ENCODE results near the gene CAPN9.
"Not testable (repeated sequence)": the region's sequence is repeated elsewhere in the genome, so short reads cannot be mapped to it uniquely, and the experiment has no call there.

CAPN9 gene

GRCh38 chr1:230711245-230711644 is 35.9 kb upstream of the CAPN9 start:
- DNase-seq (ENCODE audit: low spot score) = no peak

DNA sequence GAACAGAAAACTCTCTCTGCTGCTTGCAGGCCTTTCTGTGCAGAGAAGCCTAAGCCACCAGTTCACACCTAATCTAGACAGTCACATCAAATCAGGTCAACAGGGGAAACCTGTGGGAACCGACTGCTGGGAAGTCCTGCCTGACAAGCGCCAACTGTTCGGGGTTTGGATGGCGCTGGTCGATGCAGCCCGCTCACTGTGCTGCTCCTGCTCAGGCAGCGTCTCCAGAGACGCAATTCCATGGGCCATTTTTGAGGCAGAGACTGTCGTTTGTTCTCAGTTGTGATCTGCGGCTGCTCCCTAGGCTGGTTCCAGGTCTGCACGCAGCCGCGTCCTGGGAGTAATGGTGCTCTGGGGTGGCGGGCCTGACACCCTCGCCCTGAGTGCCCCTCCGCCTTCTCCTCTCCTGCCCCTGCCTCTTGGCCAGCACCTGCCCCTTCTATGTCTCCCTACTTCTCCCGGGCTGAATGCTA is 34.7 kb upstream of the CAPN9 start:
- no peak for DNase-seq (ENCODE audit: low spot score)

- no peak for DNase-seq (ENCODE audit: low spot score)
These were observed 34.0 kb upstream of the CAPN9 start for GRCh38 chr1:230713138-230713537.

- no peak for DNase-seq (ENCODE audit: low spot score)
These were observed 33.7 kb upstream of the CAPN9 start for GRCh38 chr1:230713547-230713914.

- DNase-seq (ENCODE audit: low spot score) = no peak
These were observed 33.0 kb upstream of the CAPN9 start, which contains the start of gene AGT for GRCh38 chr1:230713915-230714764. TSS of gene AGT (minus strand) at chr1:230714122. CDS start at chr1:230710823, 3,299 bp downstream.

GRCh38 chr1:230715510-230715909 is 31.7 kb upstream of the CAPN9 start:
- DNase-seq (ENCODE audit: low spot score) = no peak

- not testable (repeated sequence) for DNase-seq (ENCODE audit: low spot score)
These were observed 30.7 kb upstream of the CAPN9 start for GRCh38 chr1:230716453-230716852.

DNA sequence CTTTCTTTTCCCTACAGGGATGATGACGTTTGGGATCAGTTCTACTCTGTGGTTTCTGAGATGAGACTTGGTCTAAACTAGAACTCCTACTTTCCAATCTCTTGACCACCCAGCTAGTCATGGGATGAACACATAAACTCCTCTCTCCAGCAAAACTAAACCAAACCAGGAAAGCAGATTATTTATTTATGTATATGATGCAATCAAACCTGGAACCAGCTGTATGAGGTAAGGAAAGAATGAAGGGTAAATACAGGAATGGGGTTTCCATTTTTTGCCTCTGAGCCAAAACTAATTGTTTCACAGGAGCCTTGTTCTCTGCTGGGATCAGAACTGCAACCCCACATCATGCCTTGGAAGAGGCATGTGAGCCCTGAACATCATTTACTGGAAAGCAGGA is 29.9 kb upstream of the CAPN9 start:
- DNase-seq (ENCODE audit: low spot score) = no peak

DNA sequence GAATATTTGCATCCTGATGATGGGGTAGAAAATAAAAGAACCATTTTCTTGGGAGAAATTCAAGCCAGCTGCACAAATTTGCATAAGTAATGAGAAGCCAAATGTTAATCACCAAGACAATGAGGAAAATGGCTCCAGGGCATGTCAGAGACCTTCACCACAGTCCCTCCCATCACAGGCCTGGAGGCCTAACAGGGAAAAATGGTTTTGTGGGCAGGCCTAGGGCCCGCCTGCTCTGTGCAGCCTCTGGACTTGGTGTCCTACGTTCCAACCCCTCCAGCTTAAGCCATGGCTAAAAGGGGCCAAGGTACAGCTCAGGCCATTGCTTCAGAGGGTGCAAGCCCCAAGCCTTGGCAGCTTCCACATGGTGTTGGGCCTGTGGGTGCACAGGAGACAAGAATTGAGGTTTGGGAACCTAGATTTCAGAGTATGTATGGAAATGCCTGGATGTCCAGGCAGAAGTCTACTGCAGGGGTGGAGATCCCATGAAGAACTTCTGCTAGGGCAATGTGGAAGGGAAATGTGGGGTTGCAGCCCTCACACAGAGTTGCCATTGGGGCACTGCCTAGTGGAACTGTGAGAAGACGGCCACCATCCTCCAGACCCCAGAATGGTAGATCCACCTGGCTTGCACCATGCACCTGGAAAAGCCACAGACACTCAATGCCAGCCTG is 25.2 kb upstream of the CAPN9 start:
- DNase-seq (ENCODE audit: low spot score) = not testable (repeated sequence)

DNA sequence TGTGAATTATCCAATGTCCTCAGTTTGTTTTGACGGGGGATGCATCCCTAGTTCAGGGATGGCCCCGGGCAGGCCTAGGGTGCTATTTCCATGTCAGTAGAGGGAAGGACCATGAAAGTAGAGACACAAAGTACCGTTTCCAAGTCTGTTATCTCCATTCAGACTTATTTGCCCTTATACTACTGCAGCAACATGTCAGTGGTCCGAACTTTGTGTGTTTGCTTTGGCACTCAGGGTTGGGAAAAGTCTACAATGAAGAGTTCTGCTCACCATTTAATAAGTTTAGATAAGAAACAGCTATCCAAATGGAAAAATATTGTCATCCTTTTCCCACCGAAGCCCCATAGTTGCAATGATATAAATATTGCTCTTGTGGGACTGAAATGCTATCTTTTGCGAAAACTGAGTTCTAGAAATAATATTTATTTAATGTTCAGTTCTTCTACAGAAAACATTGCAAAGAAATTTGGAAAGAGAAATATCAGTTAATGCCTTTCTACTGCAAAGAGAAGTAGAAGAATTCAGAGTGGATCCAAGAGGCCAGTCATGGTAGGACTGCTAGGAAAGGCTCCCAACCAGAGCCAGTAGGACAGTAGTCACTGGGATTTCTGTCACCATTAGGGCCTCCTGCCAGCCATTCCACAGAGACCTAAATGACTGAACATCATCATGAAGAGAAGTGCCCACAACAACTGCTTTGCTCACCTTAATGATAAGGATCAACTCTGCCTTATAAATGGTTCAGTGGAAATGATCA is 21.8 kb upstream of the CAPN9 start:
- no peak for DNase-seq (ENCODE audit: low spot score)

DNA sequence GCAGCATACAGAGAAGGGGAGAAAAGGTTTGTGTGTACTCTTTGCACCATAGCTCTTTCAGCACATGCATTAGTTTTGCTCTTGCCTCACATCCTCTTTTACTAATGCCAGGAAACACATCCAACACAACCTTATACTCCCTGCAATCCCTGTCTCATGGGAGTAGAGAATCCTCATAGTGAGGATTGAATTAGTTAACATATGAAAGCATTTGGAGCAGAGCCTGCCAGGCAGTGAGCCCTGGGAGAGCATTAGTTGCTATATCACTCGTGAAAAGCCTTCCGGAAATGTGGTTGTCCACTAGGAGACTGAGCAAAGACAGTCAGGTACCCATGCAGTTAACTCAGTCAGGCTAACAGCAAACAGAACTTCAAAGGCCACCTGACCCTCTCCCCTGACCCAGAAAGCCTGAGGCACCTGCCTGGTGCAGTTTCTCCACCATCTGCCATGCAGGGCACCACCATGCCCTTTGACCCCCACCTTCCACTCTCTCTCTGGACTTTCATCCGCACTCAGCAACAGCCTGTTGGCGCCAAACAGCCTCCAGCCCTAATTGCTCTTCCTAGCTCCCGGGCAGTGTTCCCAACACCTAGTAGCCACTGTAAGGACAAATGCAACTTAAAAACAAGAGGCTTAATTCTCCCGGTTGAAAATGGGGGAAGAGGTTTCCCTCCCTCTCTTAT is 18.3 kb upstream of the CAPN9 start:
- DNase-seq (ENCODE audit: low spot score) = no peak

DNA sequence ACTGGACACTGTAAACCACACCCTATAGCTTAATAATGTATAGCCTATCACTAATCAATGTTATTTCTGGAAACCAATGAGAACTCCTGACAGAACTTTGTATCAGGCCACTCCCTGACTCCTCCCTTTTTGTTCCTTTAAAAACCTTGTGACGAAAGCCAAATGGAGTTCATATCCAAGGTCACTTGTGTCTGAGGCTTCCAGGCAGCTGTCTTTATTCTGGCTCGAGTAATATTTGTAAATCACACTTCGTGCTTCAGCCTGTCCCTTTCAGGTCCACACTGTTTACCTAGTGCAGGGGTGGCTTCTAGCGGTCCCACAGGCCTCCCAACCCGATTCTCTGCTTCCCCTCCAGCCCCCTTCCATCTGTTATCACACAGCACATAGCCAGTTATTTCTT is 16.2 kb upstream of the CAPN9 start:
- DNase-seq (ENCODE audit: low spot score) = no peak

DNA sequence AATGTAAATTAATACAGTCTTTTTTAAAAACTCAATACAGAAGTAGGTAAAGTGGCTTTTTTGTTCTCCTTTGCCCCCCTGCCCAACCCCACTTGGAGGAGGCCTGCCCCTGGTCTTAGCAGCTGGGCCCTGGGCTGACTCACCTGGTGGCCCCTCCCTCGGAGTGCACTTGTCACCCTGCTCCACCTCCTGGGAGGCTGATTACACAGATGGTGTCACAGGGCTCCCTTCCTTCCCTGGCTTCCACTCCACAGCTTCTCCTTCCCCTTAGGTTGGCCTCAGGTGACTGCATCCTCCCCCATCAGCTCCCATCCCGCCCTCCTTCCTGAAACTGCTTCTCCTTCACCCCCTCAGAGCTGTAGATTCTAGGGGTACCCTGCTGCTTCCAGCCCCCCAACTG is 11.7 kb upstream of the CAPN9 start:
- DNase-seq (ENCODE audit: low spot score) = no peak

DNA sequence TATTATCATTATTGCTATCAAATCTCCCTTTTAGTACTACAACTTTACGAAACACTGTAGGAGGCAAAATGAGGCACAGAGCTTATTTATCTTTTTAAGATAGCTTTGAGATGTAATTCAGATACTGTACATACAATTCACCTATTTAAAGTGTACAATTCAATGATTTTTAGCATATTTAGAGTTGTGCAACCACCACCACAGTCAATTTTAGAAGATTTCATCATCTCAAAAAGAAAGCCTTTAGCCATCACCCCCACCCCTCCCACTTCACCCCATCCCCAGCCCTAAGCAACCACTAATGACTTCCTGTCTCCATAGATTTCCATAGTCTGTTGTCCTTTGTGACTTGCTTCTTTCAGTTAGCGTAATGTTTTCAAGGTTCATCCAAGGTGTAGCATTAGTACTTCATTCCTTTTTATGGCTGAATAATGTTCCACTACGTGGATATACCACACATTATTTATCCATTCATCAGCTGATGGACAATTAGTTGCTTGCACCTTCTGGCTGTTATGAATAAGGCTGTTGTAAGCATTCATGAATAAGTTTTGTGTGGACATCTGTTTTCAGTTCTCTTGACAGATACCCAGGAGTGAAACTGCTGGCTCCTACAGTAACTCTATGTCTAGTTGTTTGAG is 9.4 kb upstream of the CAPN9 start:
- DNase-seq (ENCODE audit: low spot score) = no peak

DNA sequence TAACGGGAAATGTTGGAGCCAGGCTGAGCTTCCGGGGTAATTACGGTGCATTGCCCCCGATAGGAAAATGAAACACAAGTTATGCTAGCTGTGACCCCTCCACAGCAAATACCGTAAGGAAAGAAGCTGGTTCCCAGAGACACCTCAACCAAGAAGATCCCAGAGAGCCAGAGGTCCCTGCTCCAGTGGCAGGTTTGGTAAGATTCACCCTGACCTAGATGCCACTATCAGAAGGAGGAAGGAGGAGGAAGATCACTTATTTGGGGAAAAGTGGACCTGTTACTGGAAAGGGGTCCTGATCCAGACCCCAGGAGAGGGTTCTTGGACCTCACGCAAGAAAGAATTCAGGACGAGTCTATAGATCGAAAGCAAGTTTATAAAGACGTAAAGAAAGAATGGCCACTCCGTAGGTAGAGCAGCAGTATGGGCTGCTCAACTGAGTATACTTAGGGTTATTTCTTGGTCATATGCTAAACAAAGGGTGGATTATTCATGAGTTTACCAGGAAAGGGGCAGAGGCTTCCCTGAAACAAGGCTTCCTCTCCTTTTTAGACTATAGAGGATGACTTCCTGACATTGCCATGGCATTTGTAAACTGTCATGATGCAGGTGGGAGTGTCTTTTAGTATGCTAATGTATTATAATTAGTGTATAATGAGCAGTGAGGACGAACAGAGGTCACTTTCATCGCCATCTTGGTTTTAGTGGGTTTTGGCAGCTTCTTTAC is 7.5 kb upstream of the CAPN9 start:
- peak; percentile 25 for DNase-seq (ENCODE audit: low spot score)

DNA sequence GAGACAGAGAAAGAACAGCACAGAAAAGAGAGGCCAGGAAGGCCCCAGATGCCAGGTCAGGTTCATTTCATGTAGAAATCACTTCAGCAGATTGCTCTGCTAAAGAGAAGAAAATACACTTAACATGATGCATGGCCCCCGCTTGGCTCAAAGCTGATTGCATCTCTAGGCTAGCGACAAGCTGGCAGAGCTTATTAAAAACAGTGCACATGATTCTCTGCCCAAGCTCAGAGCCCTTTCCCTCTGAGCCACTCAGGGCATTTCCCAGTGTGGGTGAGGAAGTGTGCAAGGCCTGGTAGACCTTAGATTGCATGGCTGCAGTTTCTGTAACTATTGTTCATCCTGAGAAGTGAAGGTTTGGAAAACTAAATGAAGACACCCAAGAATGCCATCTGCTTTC is 3.3 kb upstream of the CAPN9 start:
- DNase-seq (ENCODE audit: low spot score) = no peak

GRCh38 chr1:230744382-230744781 is 2.8 kb upstream of the CAPN9 start:
- no peak for DNase-seq (ENCODE audit: low spot score)

DNA sequence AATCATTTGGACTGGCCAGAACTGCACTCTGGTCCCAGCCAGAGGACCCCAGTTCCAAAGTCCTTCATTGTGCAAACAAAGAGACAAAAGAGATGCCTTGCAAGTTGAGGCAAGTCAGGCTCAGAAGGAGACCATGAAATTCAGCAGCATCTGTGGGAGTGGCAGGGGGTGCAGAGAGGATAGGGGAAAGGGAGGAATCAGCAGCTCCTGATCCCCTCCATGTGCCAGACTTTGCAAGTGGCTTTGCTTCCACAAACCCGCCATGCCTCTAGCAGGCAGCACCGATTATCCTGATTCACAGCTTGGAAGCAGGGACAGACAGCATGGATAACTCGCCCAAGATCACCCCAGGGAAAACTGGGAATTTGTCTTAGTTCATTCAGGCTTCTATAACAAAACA is 2.1 kb upstream of the CAPN9 start:
- DNase-seq (ENCODE audit: low spot score) = no peak

GRCh38 chr1:230746617-230747016 is 571 bp upstream of the CAPN9 start:
- no peak for DNase-seq (ENCODE audit: low spot score)

DNA sequence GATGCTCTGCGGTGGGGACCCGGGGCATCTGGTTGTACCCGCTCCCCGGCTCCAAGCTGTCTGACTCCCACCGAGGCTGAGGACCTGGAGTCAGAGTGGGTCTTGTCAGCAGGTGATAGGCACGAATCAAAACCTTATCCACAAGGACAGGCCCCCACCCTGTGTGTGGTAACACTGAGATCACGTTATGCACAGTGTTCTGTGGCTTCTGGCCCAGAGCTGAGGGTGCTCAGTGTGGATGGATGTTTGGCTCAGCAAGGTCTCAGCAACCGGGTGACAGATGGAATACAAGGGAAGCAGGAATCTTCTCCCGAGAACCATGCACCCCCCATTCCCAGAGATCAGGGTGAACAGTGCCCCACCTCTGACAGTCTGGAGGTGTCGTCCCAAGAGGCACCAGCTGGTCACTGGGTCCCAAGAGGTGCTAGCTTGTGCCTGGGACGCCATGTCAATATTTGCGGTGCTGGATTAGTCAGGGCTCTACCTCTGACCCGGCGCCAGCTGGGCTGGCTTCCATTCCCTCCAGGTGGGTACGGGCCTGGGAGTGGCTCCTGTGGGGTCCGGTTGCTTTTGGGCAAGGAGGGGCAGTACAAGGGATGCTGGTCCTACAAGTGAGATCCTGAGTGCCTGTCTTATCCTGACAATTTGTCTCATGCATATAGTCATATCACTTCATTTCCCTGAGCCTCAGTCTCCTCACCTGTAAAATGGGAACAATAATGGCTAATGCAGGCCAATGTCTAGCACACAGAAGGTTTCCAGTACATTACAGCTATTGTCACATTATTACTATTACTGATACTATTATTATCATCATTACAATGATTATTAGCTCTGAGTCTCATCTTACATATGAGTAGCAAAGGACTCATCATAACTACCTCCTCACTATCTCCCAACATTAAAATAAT is 957 bp downstream of the CAPN9 start:
- no peak for DNase-seq (ENCODE audit: low spot score)
